Measurements from ENCODE around the gene TMEM266. TPM values are rescaled to one million over a fixed set of nuclear protein-coding genes. Genes with fewer than 3 reads are reported as not detected.

Gene TMEM266
- polyA plus RNA-seq, 1 experiment = not detected

GRCh38 chr15:76056931-76057330, 2.9 kb upstream of the TMEM266 start:
- no peak for TF ChIP-seq CTCF (IDR thresholded peaks at IDR 0.05; ENCODE audit: low read depth, low read length)
- no peak for DNase-seq (ENCODE audit: low read depth, low spot score)
- H3K9me3 ChIP-seq (ENCODE audit: control insufficient read depth, insufficient read depth, low read length) = no peaks in the 10 kb centered on the region; the same call in 1 of the 2 replicates
- POLR2A ChIA-PET = no interaction called here
- H3K27me3 ChIP-seq (ENCODE audit: control insufficient read depth, insufficient read depth, low read length) = peaks cover 37% of the 10 kb centered on the region
- no peak overlapping the region for H3K27ac ChIP-seq (ENCODE audit: low read depth, low read length)
- H3K4me3 ChIP-seq (ENCODE audit: low read depth, low read length) = no peak overlapping the region
- CTCF ChIA-PET = interaction anchor here (0.6 to 8.2 kb wide), 13 partner anchors 8 to 247 kb away, joined by 3 to 167 read pairs (median 5); no protein-coding TSS in a partner anchor

GRCh38 chr15:76057332-76058000, 2.3 kb upstream of the TMEM266 start:
- peak; percentile 77 for TF ChIP-seq CTCF (IDR thresholded peaks at IDR 0.05; ENCODE audit: low read depth, low read length)
- H3K27ac ChIP-seq (ENCODE audit: low read depth, low read length) = no peak overlapping the region
- H3K27me3 ChIP-seq (ENCODE audit: control insufficient read depth, insufficient read depth, low read length) = peaks cover 42% of the 10 kb centered on the region
- ChIA-PET CTCF (interaction anchor here (0.8 to 8.2 kb wide), 12 partner anchors 10 to 248 kb away, joined by 3 to 167 read pairs (median 4); no protein-coding TSS in a partner anchor), POLR2A (interaction anchor here (0.6 kb wide), 1 partner anchor 139 kb away, joined by 3 read pairs; no protein-coding TSS in a partner anchor)
- H3K9me3 ChIP-seq (ENCODE audit: control insufficient read depth, insufficient read depth, low read length) = no peaks in the 10 kb centered on the region; the same call in 1 of the 2 replicates
- H3K4me3 ChIP-seq (ENCODE audit: low read depth, low read length) = no peak overlapping the region
- DNase-seq (ENCODE audit: low read depth, low spot score) = no peak

GRCh38 chr15:76058714-76059319, 968 bp upstream of the TMEM266 start:
- ChIA-PET CTCF (interaction anchor here (1.0 to 8.2 kb wide), 4 partner anchors 11 to 809 kb away, joined by 3 to 167 read pairs (median 32); no protein-coding TSS in a partner anchor), POLR2A (no interaction called here)
- Histone ChIP-seq H3K4me3 (ENCODE audit: low read depth, low read length) (peak overlapping the region; percentile 62), H3K9me3 (ENCODE audit: control insufficient read depth, insufficient read depth, low read length) (no peaks in the 10 kb centered on the region; the same call in 1 of the 2 replicates), H3K27me3 (ENCODE audit: control insufficient read depth, insufficient read depth, low read length) (peaks cover 49% of the 10 kb centered on the region), H3K27ac (ENCODE audit: low read depth, low read length) (no peak overlapping the region)
- peak; percentile 12; the same call in 1 of the 2 replicates for TF ChIP-seq CTCF (IDR thresholded peaks at IDR 0.05; ENCODE audit: low read depth, low read length)
- DNase-seq (ENCODE audit: low read depth, low spot score) = no peak

GRCh38 chr15:76060118-76060989, 569 bp downstream of the TMEM266 start:
- no peak for TF ChIP-seq CTCF (IDR thresholded peaks at IDR 0.05; ENCODE audit: low read depth, low read length)
- Histone ChIP-seq H3K27ac (ENCODE audit: low read depth, low read length) (no peak overlapping the region), H3K27me3 (ENCODE audit: control insufficient read depth, insufficient read depth, low read length) (peaks cover 64% of the 10 kb centered on the region), H3K4me3 (ENCODE audit: low read depth, low read length) (peak overlapping the region; percentile 55), H3K9me3 (ENCODE audit: control insufficient read depth, insufficient read depth, low read length) (no peaks in the 10 kb centered on the region; the same call in 1 of the 2 replicates)
- CTCF ChIA-PET = interaction anchor here (4.3 to 8.2 kb wide), 2 partner anchors 79 to 89 kb away, joined by 48 to 167 read pairs; no protein-coding TSS in a partner anchor
- POLR2A ChIA-PET = interaction anchor here (0.6 kb wide), 1 partner anchor 57 kb away, joined by 11 read pairs; no protein-coding TSS in a partner anchor
- DNase-seq (ENCODE audit: low read depth, low spot score) = no peak
